HG03039 (cell line): ENCODE measurements around the gene RAB3A.
"Not testable (repeated sequence)": the region's sequence is repeated elsewhere in the genome, so short reads cannot be mapped to it uniquely, and the experiment has no call there.

Source experiments
- ATAC-seq: cut with Tn5 transposase; IDR thresholded peaks from one replicate; pipeline ENCODE4 v1.9.1; 2021; ENCODE audit warnings: mild to moderate bottlenecking, moderate library complexity; ENCODE audit not compliant: unreplicated experiment

The RAB3A gene

GRCh38 chr19:18171605-18172327 is 32.1 kb downstream of the RAB3A start:
- ATAC-seq, result no peak

- no peak for ATAC-seq
Observed at GRCh38 chr19:18170714-18171255, 33.1 kb downstream of the RAB3A start.

GRCh38 chr19:18168673-18169381 is 35.0 kb downstream of the RAB3A start:
- no peak for ATAC-seq

GRCh38 chr19:18167975-18168645 is 35.7 kb downstream of the RAB3A start:
- ATAC-seq, result no peak

GRCh38 chr19:18167011-18167410 is 36.8 kb downstream of the RAB3A start:
- no peak for ATAC-seq

GRCh38 chr19:18165794-18166544 is 37.9 kb downstream of the RAB3A start:
- ATAC-seq, result no peak

GRCh38 chr19:18164072-18164471 is 39.8 kb downstream of the RAB3A start:
- ATAC-seq, result no peak

- ATAC-seq, result no peak
Observed at GRCh38 chr19:18161636-18162002, 42.2 kb downstream of the RAB3A start.

- ATAC-seq, result peak; percentile 57
Observed at GRCh38 chr19:18160971-18161635, 42.7 kb downstream of the RAB3A start.

- ATAC-seq, result no peak
Observed at GRCh38 chr19:18160493-18160970, 43.3 kb downstream of the RAB3A start.

- ATAC-seq, result no peak
Observed at GRCh38 chr19:18159810-18160209, 44.0 kb downstream of the RAB3A start.

- ATAC-seq, result not testable (repeated sequence)
Observed at GRCh38 chr19:18159059-18159616, 44.7 kb downstream of the RAB3A start.

GRCh38 chr19:18158467-18158866 is 45.4 kb downstream of the RAB3A start:
- no peak for ATAC-seq

GRCh38 chr19:18157465-18158063 is 46.3 kb downstream of the RAB3A start:
- no peak for ATAC-seq

GRCh38 chr19:18156841-18157464 is 46.9 kb downstream of the RAB3A start:
- ATAC-seq, result no peak

GRCh38 chr19:18156268-18156667 is 47.6 kb downstream of the RAB3A start:
- ATAC-seq, result no peak

- ATAC-seq, result no peak
Observed at GRCh38 chr19:18155095-18156087, 48.5 kb downstream of the RAB3A start.
